CMK (cell line): ENCODE measurements around the gene ZNF653.

Experiments used
- DNase-seq: peaks from one replicate; pipeline ENCODE4 v3.0.0-alpha.2; 2010; ENCODE audit warnings: low read depth

Gene ZNF653

GRCh38 chr19:11513946-11514345, 8.3 kb upstream of the ZNF653 start:
- no peak for DNase-seq

DNA sequence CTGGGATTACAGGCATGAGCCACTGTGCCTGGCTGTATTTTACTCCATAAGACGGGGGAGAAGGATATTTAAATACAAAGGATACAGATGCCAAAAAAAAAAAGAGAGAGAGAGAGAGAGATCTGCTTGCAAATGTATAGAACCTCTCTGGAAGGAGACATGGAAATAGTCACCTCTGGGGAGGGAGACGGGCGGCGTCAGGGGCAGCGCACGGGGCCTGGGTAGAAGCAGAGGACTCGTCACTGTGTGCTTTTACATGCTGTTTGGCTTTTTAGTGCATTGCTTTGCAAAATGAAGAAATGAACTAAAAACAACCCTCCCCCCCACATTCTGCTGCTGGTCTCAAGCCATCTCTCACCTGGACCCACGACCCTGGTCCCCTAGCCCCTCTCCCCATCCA, 4.8 kb upstream of the ZNF653 start:
- DNase-seq: no peak

- no peak for DNase-seq
These were observed 1.9 kb upstream of the ZNF653 start for GRCh38 chr19:11507370-11508078.

DNA sequence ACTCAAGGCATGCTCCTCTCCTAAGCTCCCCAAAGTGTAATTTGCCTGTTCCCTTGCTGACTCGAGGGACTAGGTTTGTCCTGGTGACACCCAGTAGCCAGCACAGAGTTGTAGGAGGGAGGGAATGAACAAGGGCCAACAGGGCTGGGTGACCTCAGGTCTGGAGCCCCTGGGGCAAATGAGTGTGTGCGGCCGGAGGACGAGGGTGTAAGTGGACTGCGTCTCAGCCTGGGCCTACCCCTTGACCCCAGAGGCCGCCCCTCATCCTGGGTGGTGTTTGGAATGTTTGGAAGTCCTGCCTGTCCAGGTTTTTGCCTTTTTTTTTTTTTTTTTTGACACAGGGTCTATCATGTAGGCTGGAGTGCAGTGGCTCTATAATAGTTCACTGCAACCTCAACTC, 1.3 kb upstream of the ZNF653 start:
- no peak for DNase-seq

DNA sequence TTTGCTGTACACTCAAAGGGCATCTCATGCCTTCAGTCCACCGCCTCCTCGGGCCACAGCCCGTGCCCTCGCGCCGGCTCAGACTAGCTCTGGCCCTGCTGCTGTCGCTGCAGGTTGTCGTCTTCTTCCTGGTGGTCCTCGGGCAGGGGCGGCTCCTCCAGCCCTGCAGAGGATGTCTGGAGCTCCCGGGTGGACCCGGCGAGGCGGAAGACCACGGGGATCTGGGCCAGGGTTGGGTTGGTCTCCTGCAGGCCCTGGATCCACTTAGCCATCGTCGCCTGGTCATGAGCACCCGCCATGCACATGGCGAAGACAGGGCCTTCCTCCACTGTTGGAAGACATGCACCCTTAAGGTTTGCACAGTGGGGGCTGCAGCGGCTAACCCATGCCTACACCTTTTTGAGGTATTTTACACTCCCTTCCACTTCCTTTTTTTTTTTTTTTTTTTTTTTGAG, 489 bp upstream of the ZNF653 start:
- no peak for DNase-seq

- peak; percentile 87 for DNase-seq
These were observed 571 bp downstream of the ZNF653 start for GRCh38 chr19:11505032-11505503.

DNA sequence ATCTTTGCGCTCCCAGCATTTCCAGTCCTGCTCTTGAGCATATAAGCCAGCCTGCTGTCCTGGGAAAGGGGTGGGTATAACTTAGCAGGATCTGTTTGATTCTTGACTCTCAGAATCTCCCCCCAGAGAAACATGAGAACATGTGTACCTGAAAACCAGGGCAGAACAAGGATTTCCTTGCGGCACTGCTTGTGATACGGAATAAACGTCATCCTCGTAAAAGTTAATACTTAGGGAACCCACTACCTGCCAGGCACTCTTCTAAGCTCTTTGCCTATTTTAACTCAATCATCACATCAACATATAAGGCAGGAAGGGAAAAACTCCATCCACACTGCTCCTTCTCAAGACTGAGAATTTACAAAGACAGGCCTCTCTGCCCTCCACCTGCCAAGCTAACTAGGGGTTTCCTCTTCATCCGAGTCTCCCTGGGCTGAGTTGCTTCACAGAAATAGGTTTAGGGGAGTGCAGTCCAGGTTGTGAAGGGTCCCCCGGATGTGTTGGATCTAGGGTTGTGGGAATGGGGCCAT, 1.1 kb downstream of the ZNF653 start:
- no peak for DNase-seq

- DNase-seq: no peak
These were observed 5.7 kb downstream of the ZNF653 start for GRCh38 chr19:11499890-11500420.

- DNase-seq: no peak
These were observed 6.4 kb downstream of the ZNF653 start for GRCh38 chr19:11499220-11499726.

DNA sequence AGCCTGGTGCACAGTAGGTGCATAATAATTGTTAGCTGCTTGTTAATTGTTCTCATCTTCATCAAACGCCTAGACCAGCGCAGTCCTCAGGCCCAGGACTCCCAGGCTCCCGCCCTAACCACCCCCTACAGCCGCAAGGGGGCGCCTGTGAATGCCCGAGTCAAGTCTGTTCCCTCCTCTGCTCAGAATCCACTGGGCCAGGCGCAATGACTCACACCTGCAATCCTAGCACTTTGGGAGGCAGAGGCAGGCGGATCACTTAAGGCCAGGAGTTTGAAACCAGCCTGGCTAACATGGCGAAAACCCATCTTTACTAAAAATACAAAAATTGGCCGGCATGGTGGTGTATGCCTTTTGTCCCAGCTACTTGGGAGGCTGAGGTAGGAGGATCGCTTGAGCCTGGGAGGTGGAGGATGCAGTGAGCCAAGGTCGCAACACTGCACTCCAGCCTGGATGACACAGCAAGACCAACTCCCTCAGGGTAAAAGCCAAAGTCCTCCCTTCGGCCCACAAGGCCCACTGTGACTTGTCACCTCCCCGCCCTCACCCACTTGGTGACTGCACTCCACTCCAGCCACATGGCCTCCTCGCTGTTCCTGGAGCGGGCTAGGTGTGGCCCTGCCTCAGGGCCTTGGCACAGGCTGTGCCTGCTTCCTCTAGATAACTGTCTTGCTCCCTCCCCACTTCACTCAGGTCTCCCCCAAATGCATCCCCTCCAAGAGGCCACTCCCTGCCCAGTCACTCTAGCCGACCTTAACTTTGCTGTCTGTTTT, 9.1 kb downstream of the ZNF653 start:
- DNase-seq: no peak

GRCh38 chr19:11495885-11496284, 9.8 kb downstream of the ZNF653 start:
- DNase-seq: no peak

- no peak for DNase-seq
These were observed 10.2 kb downstream of the ZNF653 start for GRCh38 chr19:11495481-11495880.

DNA sequence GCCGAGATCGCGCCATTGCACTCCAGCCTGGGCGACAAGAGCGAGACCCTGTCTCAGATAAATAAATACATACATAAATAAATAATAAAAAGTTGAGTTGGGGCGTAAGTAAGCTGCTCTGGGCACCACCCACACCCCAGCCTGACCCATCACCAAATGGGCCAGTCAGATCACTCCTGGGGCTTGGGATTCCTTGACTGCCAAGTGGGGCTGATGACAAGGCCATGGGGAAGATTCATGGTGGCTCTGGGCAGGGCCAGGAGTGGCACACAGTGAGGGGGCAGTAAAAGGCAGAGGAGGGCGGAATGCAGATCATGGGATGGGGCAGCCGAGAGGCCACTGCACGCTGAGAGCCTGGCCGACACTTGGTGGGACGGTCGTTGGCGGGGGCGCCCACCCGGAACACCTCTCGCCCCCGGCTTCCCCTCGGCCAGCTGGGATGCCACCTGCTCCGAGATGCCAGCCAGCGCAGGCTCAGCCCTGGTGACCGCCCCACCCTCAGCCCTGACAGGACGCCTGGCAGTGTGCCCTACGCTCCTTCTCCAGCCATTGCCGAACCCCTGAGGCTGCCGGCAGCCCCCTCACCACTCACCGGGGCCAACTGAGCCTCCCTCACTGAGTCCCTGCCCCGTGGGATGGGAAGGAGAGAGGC, 10.9 kb downstream of the ZNF653 start:
- no peak for DNase-seq

GRCh38 chr19:11489378-11489777, 16.3 kb downstream of the ZNF653 start:
- no peak for DNase-seq

- DNase-seq: no peak
These were observed 18.8 kb downstream of the ZNF653 start for GRCh38 chr19:11486661-11487503.

DNA sequence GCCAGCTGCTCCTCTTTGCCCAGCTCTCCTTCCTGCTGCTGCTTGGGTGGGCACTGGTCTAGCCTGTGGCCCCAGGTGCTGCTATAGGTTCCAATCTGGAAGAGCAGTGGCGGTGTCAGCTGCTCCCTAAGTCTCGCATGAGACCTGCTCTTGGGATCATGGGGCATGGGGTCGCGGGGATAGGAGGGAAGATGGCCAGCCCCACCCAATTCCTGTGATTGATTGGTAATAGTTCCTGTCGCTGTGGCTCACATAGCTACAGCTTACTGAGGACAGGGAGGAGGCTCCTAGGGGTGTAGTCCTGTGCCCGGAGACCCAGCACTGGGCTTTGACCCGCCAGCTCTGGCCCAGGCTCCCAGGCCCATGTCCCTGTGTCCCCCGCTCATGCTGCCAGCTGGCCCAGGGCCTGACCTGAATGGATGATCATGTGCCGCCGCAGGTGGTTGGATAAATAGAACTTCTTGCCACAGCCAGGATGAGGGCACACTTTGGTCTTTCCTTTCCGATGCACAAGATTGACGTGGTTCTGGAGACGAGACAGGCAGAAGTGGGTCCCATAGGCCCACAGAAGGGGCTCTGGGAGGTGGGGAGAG, 20.3 kb downstream of the ZNF653 start:
- DNase-seq: no peak

DNA sequence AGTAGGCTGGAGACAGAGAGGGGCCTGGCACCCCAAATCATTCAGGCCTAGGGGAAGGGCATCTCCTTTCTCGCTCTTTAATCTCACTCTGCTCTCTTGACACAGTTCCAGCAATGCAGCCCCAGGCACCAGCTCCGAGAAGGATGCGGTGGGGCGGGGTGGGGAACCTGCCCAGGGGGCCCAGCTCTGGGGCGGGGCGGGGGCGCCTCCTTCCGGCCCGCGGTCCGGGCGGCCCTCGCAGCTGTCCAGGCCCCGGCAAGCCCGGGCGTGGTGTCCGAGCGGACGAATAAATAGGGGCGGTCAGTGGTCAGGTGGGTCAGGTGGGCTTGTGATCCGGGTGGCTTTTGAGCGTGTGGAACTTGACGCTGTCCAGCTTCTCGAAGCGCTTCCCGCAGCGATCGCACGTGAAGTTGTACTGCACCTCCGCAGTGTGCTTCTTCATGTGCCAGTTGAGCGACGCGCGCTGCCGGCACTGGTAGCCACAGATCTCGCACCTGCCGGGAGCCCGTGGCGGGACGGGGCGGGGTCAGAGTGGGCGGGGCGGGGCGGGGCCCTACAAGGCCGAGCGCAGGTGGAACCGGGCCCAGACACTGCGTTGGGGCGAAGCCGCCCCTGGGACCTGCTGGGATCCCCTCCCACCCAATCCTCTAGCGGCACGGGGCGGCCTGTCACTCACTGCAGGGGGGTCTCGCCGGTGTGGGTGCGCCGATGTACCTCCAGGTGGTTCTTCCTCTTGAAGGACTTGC, 22.1 kb downstream of the ZNF653 start:
- no peak for DNase-seq

DNA sequence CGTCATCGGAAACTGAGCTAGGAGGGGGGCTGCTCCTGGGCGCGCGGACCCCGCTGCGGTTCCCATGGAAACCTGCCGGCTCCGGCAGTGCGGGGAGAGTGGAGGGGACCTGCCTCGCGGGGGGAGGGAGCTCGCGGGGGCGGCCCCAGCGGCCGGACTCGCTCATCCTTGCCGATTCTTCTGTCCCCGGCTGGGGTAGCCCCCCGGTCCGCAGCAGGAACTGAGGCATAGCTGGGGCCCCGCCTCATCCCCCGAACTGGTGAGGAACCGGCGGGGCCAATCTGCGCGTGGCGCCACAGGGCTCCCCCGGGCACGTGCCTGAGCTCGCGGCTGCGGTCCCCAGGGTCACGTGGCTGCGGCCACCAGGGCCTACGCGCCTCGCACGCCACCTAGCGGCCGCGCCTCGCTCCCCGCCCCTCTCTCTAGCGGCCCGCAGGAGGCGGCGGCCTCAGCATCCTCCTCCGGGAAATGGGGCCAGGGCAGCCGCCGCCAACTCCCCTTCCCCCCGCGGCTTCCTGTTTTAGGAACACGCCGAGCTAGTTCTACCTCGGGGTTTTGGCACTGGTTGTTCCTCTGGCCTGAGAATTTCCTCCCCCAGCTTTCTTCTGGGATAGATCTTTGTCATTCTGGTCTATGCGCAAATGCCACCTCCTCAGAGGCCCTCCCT, 23.1 kb downstream of the ZNF653 start:
- peak; percentile 76 for DNase-seq
